HCEC 1CT (cell line): ENCODE results near the gene LRRC26.

Experiments
- DNase-seq: peaks from one replicate; pipeline ENCODE4 v3.0.0-alpha.2; 2017

LRRC26 gene, protein sequence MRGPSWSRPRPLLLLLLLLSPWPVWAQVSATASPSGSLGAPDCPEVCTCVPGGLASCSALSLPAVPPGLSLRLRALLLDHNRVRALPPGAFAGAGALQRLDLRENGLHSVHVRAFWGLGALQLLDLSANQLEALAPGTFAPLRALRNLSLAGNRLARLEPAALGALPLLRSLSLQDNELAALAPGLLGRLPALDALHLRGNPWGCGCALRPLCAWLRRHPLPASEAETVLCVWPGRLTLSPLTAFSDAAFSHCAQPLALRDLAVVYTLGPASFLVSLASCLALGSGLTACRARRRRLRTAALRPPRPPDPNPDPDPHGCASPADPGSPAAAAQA

DNA sequence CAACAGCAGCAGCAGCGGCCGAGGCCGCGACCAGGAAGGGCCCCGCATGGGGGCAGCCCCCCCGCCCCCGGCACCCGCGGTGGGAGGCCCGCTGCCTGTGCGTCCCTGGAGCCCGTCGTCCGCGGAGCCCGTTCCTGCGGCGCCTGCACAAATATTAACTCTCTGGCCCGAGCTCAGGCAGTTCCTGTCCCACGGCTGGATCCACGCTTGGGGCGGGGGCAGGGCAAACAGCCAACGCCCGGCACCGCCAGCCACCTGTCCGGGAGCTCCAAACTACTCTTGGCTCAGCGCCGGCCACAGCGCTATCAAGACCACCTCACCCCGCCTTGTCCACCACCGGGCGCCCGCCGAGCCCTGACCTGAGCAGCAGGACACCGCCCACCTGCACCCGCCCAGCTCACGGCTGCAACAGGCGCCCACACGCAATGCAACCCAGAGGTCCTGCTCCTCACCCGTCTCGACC, at the start of gene LRRC26:
Gene LRRC26 (minus strand): TSS at position 156 of the 463 bp plus-strand sequence. CDS start 108 bp downstream, at position 48.
- DNase-seq = no peak

DNA sequence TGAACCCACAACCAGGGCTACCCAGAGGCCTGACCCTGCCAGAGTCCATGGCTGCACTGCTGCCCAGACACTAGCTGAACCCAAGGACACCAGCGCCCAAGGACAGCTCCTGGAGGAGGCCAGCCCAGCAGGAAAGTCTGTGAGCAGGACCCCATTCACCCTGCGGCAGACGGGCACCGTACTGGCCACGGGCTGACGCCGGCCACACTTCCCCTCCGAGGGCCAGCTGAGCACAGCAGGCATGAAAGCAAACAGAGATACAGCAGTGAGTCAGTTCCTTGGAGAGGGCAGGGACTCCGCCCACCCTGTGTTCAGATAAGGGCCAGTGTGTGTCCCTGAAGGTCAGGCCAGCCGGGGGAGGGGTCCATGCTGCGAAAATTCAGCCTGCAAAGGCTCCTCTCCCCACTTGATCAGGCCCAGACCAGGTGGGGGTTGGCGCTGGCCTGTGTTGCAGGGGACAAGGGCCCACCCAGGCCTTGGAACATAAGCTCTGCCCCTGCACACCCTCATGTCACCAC, 49.0 kb upstream of the LRRC26 start:
- DNase-seq = no peak

DNA sequence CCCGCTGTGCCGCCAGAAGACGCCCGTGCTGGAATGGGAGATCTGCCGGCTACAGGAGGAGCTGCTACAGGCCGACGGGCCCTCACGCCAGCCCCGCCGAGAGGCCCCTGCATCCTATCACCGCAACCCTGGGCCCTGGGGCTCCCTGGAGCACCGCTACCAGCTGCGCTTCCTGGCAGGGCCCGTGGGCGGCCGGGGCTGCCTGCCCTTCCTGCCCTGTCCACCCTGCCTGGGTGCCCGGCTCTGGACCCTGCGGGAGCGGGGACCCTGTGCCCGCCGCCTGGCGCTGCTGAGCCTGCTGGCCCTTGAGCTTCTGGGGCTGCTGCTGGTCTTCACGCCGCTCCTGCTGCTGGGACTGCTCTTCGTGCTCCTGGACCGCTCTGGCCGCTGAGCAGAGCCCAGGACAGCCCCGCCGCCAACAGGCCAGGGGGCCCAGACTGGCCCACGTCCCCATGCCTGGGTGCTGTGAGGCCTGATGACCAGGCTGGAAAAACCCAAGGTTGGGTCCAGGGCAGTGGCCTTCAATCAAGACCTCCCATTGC, 48.4 kb upstream of the LRRC26 start:
- no peak for DNase-seq

DNA sequence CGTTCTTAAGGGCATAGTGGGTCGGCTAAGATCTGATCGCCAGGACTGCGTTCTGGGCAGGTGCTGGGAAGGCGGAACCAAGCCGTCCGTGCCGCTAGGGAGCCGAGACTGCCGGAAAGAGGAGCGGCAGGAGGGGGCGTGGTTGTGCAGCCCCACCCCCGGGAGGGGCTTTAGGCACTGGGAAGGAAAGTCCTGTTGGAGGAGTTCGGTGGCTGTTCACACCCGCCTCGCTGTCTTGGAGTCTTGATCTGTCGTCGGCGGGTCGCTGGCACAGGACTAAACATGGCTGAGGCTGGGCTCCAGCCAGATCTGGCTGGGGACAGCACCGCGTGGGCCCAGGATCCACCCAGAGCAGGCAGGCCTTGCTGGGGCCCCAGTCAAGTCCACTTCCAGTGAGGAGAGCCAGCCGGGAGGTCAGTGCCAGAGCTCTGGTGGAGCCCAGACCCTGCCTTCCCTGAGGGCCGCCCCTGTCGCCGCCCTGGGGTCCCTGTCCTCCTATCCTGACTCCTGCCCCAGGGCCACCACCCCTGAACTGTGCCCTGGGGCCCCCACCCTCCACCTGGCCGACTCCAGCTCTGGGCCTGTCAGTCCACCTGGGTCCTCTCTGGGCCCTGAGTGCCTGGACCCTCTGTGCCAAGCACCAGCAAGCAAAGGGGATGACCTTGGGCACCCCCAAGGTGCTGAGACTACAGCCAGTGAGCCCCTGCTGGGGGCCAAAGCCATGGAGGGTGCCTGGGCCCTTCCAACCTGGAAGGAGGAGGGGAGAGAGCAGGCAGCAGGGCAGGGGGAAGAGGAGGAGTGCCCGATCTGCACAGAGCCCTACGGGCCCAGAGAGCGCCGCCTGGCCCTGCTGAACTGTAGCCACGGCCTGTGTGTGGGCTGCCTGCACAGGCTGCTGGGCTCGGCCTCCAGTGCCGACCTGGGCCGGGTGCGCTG, 47.7 kb upstream of the LRRC26 start:
- no peak for DNase-seq

DNA sequence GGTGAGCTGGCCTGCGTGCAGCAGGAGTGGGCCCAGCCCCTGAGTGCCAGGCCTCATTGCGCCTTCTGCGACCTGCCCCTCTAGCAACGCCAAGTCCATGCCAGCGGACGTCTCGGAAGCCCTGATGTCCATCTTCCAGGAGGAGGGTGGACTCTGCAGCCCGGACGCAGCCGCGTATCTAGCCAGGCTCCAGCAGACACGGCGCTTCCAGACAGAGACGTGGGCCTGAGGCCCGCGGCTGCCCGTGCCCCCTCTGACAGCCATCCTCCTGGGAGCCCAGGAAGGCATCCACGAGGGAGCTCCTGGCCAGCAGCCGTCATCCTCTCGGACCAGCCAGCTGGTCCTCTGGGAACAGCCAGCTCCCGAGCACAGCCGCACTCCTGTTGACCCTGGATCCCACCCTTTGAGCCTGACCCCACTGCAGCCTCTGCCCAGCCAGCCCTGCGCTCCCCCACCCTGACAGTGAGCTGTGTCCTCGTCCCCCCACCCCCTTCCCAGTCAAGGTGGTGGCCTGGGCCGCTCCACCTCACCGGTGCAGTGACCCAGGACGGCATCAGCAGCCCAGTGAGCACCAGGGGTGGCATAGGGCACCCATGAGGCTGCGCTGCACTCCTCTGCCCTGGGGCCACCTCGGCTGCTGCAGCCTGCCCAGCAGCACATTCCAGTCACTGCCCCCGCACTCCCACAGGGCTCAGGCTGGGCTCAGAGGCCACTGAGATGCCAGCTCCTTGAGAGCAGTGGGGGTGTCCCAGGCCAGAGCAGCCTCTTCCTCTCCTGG, 46.5 kb upstream of the LRRC26 start:
- DNase-seq = no peak

DNA sequence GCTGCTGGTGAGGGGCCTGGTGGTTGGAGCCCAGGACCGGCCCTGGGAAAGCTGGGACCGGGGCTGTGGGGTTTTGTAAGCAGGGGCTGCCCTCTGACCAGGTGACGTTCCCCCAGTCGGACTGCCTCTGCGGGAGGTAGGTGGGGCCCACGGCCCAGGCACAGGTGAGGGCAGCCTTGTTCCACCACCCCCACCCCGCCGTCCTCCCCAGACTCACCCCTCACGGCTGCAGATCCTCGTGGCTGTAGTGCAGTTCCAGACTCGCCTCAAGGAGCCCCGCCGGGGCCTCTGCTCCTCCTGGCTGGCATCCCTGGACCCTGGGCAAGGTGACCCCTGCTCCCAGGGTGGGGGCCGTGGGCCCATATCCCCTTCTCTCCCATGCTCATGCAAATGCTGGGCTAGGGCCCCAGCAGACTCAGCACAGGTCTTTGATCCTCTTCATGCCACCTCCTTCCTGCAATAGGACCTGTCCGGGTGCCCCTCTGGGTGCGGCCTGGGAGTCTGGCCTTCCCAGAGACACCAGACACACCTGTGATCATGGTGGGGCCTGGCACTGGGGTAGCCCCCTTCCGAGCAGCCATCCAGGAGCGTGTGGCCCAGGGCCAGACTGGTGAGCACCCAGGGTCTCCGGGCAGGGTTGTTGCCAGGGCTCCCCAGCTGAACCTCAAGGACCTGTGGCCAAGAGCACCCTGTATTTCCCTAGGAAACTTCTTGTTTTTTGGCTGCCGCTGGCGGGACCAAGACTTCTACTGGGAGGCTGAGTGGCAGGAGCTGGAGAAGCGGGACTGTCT, 45.5 kb upstream of the LRRC26 start:
- no peak for DNase-seq

DNA sequence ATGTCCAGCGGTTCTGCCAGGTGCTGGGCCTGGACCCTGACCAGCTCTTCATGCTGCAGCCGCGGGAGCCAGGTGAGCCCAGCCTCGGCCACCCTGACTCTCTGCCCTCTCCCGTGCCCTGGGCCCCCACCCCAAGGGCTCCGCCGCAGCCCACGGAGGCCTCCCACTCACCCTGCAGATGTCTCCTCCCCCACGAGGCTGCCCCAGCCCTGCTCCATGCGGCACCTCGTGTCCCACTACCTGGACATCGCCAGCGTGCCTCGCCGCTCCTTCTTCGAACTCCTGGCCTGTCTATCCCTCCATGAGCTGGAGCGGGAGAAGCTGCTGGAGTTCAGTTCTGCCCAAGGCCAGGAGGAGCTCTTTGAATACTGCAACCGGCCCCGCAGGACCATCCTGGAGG, 44.8 kb upstream of the LRRC26 start:
- no peak for DNase-seq

DNA sequence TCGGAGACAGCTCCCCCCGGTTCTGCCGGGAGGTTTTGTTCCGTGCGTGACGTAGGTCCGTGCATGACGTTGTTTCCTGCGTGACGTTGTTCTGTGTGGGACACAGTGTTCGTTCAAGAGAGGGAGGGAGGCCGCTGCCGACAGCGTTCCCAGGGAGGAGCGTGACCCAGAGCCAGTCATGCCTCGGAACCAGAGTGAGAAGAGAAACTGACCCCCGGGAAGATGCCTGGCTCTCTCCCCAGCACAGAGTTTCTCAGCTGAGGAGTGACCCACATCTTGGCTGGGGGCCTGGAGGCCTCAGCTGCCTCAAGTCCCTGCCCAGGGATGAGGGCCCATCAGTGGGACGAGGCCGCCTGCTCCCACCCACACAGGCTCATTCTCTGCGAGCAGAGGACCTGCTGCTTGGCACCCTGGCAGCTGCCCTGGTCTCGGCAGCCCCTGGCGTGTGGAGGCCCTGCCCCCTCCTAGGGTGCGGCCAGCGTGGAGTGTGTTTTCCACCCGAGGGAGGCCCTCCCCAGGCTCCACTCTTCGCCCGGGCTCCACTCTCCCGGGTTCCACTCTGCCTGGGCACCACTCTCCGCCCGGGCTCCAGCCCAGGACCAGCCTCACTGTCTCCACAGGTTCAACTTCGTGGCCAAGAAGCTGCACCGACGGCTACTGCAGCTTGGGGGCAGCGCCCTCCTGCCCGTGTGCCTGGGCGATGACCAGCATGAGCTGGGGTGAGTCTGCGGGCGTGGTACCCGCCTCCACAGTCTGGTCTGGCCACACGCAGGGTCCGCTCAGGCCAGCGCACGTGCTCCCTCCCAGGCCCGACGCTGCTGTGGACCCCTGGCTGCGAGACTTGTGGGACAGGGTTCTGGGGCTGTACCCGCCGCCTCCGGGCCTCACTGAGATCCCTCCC, 43.6 kb upstream of the LRRC26 start:
- DNase-seq = no peak

DNA sequence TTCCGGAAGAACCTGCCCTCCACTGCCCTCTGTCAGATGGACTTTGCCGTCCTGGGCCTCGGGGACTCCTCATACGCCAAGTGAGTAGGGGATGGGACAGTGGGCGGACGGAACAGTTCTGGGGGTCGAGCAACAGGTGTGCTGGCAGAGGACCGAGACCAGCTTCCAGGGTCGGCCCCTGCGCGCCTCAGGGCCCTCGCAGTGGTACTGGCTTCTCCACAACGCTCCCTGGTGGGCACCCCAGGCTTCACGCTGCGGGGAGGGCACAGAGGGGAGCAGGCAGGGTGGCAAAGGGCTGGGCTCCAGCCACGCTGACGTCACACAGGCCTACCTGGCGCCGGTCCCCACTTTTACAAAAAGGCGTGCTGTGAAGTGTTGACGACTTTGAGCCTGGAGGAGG, 42.7 kb upstream of the LRRC26 start:
- DNase-seq = no peak

DNA sequence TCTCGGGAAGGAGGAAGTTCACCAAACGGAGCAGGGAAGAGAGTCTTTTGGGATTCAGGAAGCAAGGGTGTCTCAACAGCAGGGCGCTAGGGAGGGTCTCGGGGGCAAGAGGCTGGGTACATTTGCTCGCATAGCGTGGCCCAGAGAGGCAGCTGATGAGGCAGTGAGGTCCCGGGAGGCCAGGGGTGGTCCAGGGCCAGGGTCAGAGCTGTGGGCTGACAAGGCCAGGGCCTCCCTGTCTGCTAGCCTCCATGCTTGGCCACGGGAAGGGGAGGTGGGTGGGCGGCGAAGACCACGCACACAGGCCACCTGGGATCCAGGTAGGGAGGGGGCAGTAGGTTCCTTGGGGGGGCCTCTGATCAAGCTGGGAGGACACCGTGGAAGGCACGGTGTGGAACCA, 41.7 kb upstream of the LRRC26 start:
- DNase-seq = no peak

DNA sequence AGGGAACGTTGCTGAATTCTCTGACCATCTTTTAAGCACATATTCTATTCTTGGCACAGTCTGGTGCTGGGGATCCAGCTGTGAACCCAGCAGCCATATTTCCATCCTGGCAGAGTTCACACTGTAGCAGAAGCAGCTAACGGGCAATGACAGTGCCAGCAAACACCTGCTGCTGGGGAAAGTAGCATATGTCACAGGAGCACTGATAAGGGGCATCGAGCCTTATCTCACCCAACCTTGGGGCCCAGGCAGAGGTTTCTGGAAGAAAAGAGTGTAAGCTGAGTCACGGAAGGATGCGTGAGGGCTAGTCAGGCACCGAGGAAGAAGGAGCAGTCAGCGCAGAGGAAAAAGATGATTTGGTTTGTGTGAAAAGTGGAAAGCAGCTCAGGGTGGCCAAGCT, 36.8 kb upstream of the LRRC26 start:
- no peak for DNase-seq

DNA sequence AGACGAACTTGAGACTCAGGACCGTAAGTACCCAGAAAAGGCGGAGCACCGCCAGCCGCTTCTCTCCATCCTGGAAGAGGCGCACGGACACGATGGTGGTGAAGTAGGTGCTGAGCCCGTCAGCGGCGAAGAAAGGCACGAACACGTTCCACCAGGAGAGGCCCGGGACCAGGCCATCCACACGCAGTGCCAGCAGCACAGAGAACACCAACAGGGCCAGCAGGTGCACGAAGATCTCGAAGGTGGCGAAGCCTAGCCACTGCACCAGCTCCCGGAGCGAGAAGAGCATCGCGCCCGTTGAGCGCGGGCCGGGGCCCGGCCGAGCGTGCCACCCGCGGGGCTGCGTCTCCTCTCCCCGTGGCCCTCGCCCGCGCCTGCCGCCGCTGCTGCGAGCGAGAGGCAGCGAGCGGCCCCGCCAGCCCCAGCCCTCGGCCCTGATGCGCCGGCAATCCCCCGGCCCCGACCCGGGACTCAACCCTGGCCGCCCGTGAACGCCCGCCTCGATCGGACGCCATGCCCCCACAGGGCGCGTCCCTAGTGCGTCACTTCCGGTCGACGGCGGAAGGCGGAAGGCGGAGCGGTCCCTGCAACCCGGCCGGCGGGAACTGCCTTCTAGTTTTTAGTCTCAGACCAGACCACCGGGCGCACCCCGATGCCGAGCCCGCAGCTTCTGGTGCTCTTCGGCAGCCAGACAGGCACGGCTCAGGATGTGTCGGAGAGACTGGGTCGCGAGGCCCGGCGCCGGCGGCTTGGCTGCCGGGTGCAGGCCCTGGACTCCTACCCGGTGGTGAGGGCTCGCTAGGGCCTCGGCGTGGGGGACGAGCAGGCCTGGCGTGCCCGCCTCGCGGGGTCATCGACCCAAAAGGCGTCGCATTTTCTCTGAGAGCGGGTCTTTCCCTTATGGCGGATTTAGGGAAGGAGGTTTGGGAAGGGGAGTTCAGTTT, 35.5 kb upstream of the LRRC26 start, which contains the start of the genes NDOR1 and TMEM203:
Gene NDOR1 (plus strand): TSS at position 575 of the 944 bp plus-strand sequence. CDS start 78 bp downstream, at position 653.
Gene TMEM203 (minus strand): TSS at position 523 of the 944 bp plus-strand sequence. CDS start 234 bp downstream, at position 289.
- DNase-seq = peak; percentile 74

DNA sequence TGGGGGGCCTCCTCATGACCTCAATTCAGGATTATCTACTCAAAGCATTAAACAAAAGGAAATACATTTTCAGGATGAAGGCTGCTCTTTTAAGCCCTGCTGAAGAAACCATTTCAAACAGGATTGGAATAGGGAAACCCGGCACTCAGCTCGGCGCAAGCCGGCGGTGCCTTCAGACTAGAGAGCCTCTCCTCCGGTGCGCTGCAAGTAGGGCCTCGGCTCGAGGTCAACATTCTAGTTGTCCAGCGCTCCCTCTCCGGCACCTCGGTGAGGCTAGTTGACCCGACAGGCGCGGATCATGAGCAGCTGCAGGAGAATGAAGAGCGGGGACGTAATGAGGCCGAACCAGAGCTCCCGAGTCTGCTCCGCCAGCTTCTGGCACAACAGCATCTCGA, 34.9 kb upstream of the LRRC26 start:
- no peak for DNase-seq

DNA sequence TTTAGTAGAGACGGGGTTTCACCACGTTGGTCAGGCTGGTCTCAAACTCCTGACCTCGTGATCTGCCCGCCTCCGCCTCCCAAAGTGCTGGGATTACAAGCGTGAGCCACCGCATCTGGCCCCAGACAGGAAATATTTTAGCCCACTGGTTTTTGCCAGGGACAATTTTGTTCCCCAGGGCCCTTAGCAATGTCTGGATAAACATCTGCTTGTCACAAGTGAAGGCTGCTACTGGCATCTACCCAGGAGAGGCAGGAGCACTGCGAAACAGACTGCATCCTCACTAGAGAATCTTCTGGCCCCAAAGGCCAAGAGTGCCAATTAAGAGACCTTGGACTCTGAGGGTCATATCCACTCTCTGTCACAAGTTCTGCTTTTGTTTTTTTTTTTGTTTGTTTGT, 33.1 kb upstream of the LRRC26 start:
- DNase-seq = no peak

DNA sequence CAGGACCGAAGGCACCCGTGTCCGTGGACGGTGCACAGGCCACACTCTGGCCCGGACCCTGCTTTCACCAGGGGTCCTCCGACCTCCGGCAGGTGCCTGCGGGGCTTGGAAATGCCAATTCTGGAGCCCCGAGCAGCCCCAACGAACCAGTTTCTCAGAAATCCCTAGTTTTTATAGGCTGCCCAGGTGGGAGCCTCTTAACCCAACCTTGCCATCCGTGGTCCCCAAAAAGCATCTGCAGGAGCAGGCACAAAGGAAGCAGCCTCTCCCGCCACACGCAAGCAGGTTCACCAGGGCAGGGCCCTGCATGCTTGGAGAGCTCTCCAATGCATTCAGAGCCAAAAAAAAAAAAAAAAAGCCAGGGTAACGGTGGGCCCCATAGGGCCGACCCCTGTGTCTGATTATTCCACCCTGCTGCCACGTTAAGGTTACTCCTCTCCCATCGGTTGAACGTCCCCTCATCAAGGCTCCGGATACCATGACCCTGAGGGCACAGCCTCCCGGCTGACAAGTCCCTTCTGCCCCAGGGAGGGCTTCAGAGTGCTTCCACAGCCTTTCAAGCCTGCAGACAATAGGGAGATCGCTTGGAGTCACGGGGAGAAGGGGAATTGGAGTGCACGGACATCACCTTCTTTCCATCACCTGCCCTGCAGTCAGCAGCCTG, 31.5 kb upstream of the LRRC26 start:
- DNase-seq = no peak

DNA sequence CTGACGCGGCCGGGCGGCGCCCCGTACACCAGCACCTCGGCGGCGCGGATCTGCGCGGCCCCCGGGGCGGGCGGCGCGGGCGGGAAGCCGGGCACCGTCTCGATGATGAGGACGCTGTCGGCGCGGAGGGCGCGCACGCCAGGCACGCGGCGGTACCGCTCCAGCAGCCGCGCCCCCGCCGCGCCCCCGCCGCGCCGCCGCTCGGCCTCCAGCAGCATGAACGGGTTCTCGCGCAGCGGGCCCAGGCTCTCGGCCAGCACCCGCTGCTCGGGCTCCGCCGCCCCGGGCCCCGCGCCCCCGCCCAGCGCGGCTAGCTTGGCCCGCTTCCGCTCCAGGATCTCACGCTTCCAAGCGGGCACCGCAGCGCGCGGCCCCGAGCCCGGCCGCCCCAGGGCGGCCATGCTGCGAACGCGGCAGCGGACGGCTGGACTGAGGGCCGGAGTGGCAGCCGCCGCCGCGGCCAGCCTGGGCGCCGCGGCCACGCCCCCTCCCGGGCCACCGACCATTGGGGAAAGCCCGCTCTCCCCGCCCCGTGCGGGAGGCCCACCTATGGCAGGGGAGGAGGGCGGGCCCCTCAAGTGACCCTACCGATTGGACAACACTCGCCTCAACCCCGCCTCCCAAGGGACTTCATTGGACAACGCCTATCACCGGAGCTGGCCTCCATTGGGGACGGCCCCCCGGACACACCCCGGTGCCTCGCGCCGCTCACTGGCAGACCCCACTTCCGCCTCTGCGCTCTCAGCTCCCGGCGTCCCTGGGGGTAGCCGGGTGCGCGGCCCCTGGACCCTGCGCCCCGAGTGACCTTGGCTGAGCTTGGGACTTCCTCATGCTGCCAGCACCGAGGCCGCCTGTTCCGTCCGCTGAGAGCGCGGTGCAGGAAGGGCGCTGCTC, 30.7 kb upstream of the LRRC26 start, which contains the start of gene TPRN:
Gene TPRN (minus strand): TSS at position 431 of the 894 bp plus-strand sequence. CDS start 30 bp downstream, at position 401.
- peak; percentile 99 for DNase-seq

DNA sequence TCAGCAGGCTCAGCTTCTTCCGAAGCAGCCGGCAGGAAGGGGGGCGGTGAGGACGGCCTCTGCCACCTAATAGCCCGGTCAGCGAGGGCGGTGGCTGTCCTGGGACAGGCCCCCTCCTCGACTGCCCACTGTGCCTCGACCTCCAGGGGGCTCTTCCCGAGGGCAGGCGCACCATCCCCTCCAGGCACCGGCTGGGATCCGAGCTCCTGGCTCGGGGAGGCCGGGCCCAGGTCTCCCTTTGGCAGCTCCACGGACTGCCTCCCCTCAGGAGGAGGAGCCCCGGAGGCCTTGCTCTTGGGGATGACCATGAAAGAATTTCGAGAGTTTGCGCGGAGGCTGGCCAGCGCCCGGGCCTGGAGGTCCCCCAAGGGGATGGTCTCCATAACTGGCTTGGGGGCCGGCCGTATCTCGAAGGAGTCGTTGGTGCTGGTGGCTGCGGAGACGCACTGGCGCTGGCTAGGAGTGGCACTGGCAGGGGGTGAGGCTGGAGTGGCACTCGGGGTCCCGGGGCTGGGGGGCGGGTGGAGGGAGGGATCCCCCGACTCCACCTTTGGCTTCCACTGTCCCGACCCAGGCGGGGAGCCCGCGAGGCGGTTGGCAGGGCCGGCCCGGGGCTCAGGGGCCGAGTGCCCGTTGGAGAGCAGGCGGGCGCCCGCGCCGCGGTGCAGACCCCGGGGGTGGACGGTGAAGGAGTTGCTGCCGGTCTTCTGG, 29.7 kb upstream of the LRRC26 start:
- no peak for DNase-seq
